ENCODE results near the gene NCOR1.

DNA sequence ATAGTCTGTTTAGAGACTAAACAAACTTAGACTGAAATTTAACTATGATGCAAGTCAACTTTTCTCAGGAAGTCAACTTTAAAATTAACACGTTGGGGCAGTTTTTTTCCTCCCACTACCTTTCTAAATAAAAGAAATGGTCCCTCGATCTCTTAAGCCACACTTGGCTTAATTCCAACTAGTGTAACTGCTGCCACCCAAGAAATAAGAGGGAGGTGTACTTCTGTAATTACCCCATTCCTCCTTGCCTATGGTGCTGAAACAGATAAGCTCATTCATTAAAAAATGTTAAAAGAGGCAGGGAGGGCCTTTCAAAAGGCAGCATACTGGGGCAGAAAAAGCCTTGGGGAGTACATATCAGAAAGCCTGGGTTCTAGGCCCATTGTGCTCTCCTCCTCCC is 59.8 kb downstream of the NCOR1 start:
- TF ChIP-seq, protein P1, sequence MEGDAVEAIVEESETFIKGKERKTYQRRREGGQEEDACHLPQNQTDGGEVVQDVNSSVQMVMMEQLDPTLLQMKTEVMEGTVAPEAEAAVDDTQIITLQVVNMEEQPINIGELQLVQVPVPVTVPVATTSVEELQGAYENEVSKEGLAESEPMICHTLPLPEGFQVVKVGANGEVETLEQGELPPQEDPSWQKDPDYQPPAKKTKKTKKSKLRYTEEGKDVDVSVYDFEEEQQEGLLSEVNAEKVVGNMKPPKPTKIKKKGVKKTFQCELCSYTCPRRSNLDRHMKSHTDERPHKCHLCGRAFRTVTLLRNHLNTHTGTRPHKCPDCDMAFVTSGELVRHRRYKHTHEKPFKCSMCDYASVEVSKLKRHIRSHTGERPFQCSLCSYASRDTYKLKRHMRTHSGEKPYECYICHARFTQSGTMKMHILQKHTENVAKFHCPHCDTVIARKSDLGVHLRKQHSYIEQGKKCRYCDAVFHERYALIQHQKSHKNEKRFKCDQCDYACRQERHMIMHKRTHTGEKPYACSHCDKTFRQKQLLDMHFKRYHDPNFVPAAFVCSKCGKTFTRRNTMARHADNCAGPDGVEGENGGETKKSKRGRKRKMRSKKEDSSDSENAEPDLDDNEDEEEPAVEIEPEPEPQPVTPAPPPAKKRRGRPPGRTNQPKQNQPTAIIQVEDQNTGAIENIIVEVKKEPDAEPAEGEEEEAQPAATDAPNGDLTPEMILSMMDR (IDR thresholded peaks at IDR 0.05), result no peak
- TF ChIP-seq POLR2A (IDR thresholded peaks at IDR 0.05), result no peak
